ENCODE results near the gene PALMD.

DNA sequence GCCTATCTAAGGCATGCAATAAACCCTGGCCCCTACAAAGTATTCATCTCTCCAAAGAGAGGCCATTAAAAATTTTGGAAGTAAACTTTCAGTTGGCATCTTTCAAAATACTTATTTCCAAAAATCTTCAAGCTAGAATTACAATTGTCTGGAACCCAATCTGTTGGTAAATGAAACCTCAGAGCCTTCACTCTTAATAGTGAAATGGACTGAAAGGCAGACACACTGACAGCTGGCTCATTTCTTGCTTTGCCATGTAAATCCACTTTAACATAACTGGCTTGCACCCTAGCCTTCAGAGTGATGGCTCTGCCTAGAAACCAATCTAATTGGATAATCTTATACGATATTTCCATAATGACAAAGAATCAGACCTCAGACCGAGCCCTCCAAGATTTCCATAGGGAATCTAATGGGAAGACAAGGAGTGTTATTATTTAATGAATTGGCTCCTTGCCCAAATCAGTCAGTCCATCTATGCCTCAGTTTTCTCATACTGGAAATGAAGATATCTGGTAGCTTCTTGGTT is 9.2 kb upstream of the PALMD start:
- no peak for TF ChIP-seq GATA2 (IDR thresholded peaks at IDR 0.05; ENCODE audit: low read depth, low read length)
- no peak for TF ChIP-seq GATA3 (IDR thresholded peaks at IDR 0.05; ENCODE audit: low read depth, low read length)

Measured in SH-SY5Y (cell line).